Left hindlimb (tissue), 1 donor: Measurements from ENCODE around the gene ACVR1.
"Not testable (repeated sequence)": the region's sequence is repeated elsewhere in the genome, so short reads cannot be mapped to it uniquely, and the experiment has no call there.

Experiments used
- DNase-seq: peaks from one replicate; pipeline ENCODE4 v3.0.0-alpha.2; 2018

ACVR1 gene

GRCh38 chr2:157786663-157787363, 89.3 kb downstream of the ACVR1 start:
- no peak for DNase-seq

- no peak for DNase-seq
These were observed 90.1 kb downstream of the ACVR1 start for GRCh38 chr2:157785866-157786662.

GRCh38 chr2:157785200-157785599, 90.9 kb downstream of the ACVR1 start:
- DNase-seq, result no peak

GRCh38 chr2:157784823-157785175, 91.3 kb downstream of the ACVR1 start:
- no peak for DNase-seq

GRCh38 chr2:157784169-157784822, 91.8 kb downstream of the ACVR1 start:
- DNase-seq, result no peak

- DNase-seq, result no peak
These were observed 92.9 kb downstream of the ACVR1 start for GRCh38 chr2:157783245-157783644.

GRCh38 chr2:157782057-157782845, 93.9 kb downstream of the ACVR1 start:
- no peak for DNase-seq

GRCh38 chr2:157780211-157780610, 95.9 kb downstream of the ACVR1 start:
- no peak for DNase-seq

- no peak for DNase-seq
These were observed 96.3 kb downstream of the ACVR1 start for GRCh38 chr2:157779794-157780193.

GRCh38 chr2:157777427-157777826, 98.7 kb downstream of the ACVR1 start:
- no peak for DNase-seq

- DNase-seq, result no peak
These were observed 104.9 kb downstream of the ACVR1 start for GRCh38 chr2:157771234-157771633.

GRCh38 chr2:157769856-157770255, 106.3 kb downstream of the ACVR1 start:
- no peak for DNase-seq

- DNase-seq, result no peak
These were observed 111.7 kb downstream of the ACVR1 start for GRCh38 chr2:157764386-157764785.

GRCh38 chr2:157761520-157761919, 114.6 kb downstream of the ACVR1 start:
- no peak for DNase-seq

- no peak for DNase-seq
These were observed 115.2 kb downstream of the ACVR1 start for GRCh38 chr2:157760949-157761348.

- DNase-seq, result no peak
These were observed 116.3 kb downstream of the ACVR1 start for GRCh38 chr2:157759855-157760254.

GRCh38 chr2:157758586-157758985, 117.5 kb downstream of the ACVR1 start:
- DNase-seq, result no peak

GRCh38 chr2:157757500-157757899, 118.6 kb downstream of the ACVR1 start:
- DNase-seq, result no peak

- DNase-seq, result not testable (repeated sequence)
These were observed 119.7 kb downstream of the ACVR1 start for GRCh38 chr2:157756447-157756846.

GRCh38 chr2:157751462-157752058, 124.6 kb downstream of the ACVR1 start:
- DNase-seq, result peak; percentile 48

- DNase-seq, result no peak
These were observed 126.4 kb downstream of the ACVR1 start for GRCh38 chr2:157749684-157750083.

- DNase-seq, result no peak
These were observed 127.6 kb downstream of the ACVR1 start for GRCh38 chr2:157748371-157749142.
